Neural crest cell (in vitro differentiated cells): ENCODE results near the gene BCL7C. TPM values are rescaled to one million over a fixed set of nuclear protein-coding genes. Genes with fewer than 3 reads are reported as not detected.

Experiments used
- DNase-seq: peaks from one replicate; pipeline ENCODE4 v3.0.0; 2021; ENCODE audit warnings: low read depth, mixed read lengths, low spot score
- H3K27ac Mint-ChIP-seq: one replicate; pipeline ENCODE4 v1.8.0; 2021; ENCODE audit warnings: mild to moderate bottlenecking, mixed read lengths; ENCODE audit not compliant: unreplicated experiment
- H3K27me3 Mint-ChIP-seq: 2 replicates; pipeline ENCODE4 v1.8.0; 2021; ENCODE audit warnings: low read depth, mild to moderate bottlenecking, mixed read lengths
- H3K36me3 Mint-ChIP-seq: 2 replicates; pipeline ENCODE4 v1.8.0; 2021; ENCODE audit warnings: low read depth, mild to moderate bottlenecking, mixed read lengths
- H3K4me1 Mint-ChIP-seq: 2 replicates; pipeline ENCODE4 v1.8.0; 2021; ENCODE audit warnings: mixed read lengths
- H3K4me3 Mint-ChIP-seq: one replicate; pipeline ENCODE4 v1.8.0; 2021; ENCODE audit warnings: mild to moderate bottlenecking, mixed read lengths
- H3K9me3 Mint-ChIP-seq: 2 replicates; pipeline ENCODE4 v1.8.0; 2021; ENCODE audit warnings: mixed read lengths
- CTCF ChIP-seq: fragments of 200-600 bp; sonication (generic); conservative IDR thresholded peaks from 2 replicates; pipeline ENCODE4 v1.5.0; 2021; ENCODE audit warnings: antibody characterized with exemption, mild to moderate bottlenecking
- total RNA-seq: library from RNA; stranded (reverse); gene quantifications from 2 replicates; pipeline ENCODE4 v1.2.1, GENCODE V29; 2021

Gene BCL7C
- total RNA-seq, 1 donor from 2014 or later = 38.4 TPM

GRCh38 chr16:30858829-30859423, 35.0 kb downstream of the BCL7C start:
- Mint-ChIP-seq H3K27me3 (no peaks in the 10 kb centered on the region), H3K36me3 (peaks cover under 1% of the 10 kb centered on the region), H3K27ac (no peak overlapping the region), H3K4me3 (no peak overlapping the region), H3K4me1 (peaks cover 8% of the 10 kb centered on the region), H3K9me3 (no peaks in the 10 kb centered on the region)
- TF ChIP-seq CTCF = no peak
- no peak for DNase-seq

- H3K4me1 Mint-ChIP-seq = peaks cover 8% of the 10 kb centered on the region
- H3K36me3 Mint-ChIP-seq = peaks cover 8% of the 10 kb centered on the region
- H3K4me3 Mint-ChIP-seq = no peak overlapping the region
- no peak overlapping the region for H3K27ac Mint-ChIP-seq
- no peaks in the 10 kb centered on the region for H3K9me3 Mint-ChIP-seq
- H3K27me3 Mint-ChIP-seq = no peaks in the 10 kb centered on the region
- DNase-seq = no peak
- TF ChIP-seq CTCF = no peak
These were observed 35.8 kb downstream of the BCL7C start for GRCh38 chr16:30858111-30858495.

GRCh38 chr16:30853758-30854157, 40.1 kb downstream of the BCL7C start:
- H3K9me3 Mint-ChIP-seq = no peaks in the 10 kb centered on the region
- no peak overlapping the region for H3K27ac Mint-ChIP-seq
- peaks cover 8% of the 10 kb centered on the region for H3K4me1 Mint-ChIP-seq
- no peak for TF ChIP-seq CTCF
- H3K4me3 Mint-ChIP-seq = no peak overlapping the region
- no peaks in the 10 kb centered on the region for H3K27me3 Mint-ChIP-seq
- DNase-seq = no peak
- H3K36me3 Mint-ChIP-seq = peaks cover 8% of the 10 kb centered on the region

- TF ChIP-seq CTCF = no peak
- DNase-seq = no peak
- H3K27me3 Mint-ChIP-seq = no peaks in the 10 kb centered on the region
- H3K27ac Mint-ChIP-seq = no peak overlapping the region
- no peaks in the 10 kb centered on the region for H3K9me3 Mint-ChIP-seq
- H3K4me1 Mint-ChIP-seq = no peaks in the 10 kb centered on the region
- peaks cover 8% of the 10 kb centered on the region for H3K36me3 Mint-ChIP-seq
- no peak overlapping the region for H3K4me3 Mint-ChIP-seq
These were observed 43.6 kb downstream of the BCL7C start for GRCh38 chr16:30850246-30850645.

- peaks cover 7% of the 10 kb centered on the region for H3K4me1 Mint-ChIP-seq
- no peaks in the 10 kb centered on the region for H3K27me3 Mint-ChIP-seq
- H3K9me3 Mint-ChIP-seq = peaks cover 2% of the 10 kb centered on the region
- TF ChIP-seq CTCF = no peak
- no peak overlapping the region for H3K27ac Mint-ChIP-seq
- DNase-seq = no peak
- H3K4me3 Mint-ChIP-seq = no peak overlapping the region
- H3K36me3 Mint-ChIP-seq = no peaks in the 10 kb centered on the region
These were observed 47.1 kb downstream of the BCL7C start for GRCh38 chr16:30846649-30847402.
